Activated naive CD4-positive, alpha-beta T cell treated with anti-CD3 and anti-CD28 coated beads, Interleukin-2, amount 10 ng/mL, durations not matched to agents 7 days and 5 days (primary cell): ENCODE measurements around the gene FAM9B.

Experiments used
- CTCF ChIA-PET: fragments of 350-600 bp; sonication (Branson Sonifier 250); formaldehyde crosslinking; loops from one replicate; lab custom pipeline; 2021; ENCODE audit warnings: antibody characterized with exemption; lab: Charles Lee
- DNase-seq: peaks from one replicate; pipeline ENCODE4 v3.0.0-alpha.2; 2020
- H3K27ac Mint-ChIP-seq: one replicate; pipeline ENCODE4 v1.8.0; 2021; ENCODE audit warnings: mild to moderate bottlenecking, moderate library complexity, mixed read lengths
- H3K27me3 Mint-ChIP-seq: one replicate; pipeline ENCODE4 v1.8.0; 2021; ENCODE audit warnings: mild to moderate bottlenecking, mixed read lengths
- H3K36me3 Mint-ChIP-seq: one replicate; pipeline ENCODE4 v1.8.0; 2021; ENCODE audit warnings: mixed read lengths
- H3K4me1 Mint-ChIP-seq: one replicate; pipeline ENCODE4 v1.8.0; 2021; ENCODE audit warnings: mixed read lengths
- H3K4me3 Mint-ChIP-seq: one replicate; pipeline ENCODE4 v1.8.0; 2021; ENCODE audit warnings: mild to moderate bottlenecking, moderate library complexity, mixed read lengths
- H3K9me3 Mint-ChIP-seq: one replicate; pipeline ENCODE4 v1.8.0; 2021; ENCODE audit warnings: mixed read lengths

FAM9B gene

DNA sequence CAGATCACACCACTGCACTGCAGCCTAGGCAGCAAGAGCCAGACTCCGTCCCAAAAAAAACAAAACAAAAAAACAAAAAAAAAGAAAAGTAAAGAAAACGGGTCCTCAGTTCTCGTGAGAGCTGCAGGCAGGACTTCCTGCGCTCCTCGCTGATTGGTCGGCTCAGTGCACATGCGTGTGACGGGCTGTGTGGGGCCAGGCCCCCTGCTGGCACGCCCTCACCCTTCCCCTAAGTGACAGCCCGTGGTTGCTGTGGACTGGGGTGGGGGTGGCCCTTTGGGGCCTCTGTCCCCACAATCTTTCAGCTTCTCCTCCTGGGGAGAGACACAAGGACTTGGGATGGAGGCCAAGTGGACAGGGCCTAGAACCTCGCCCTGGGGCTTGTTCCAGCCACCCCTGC is at the start of gene FAM9B:
FAM9B (minus strand) TSS at position 139 of the 400 bp plus-strand sequence. CDS start 1,141 bp downstream, outside the sequence.
- DNase-seq = no peak
- CTCF ChIA-PET = no interaction called here
- no peaks in the 10 kb centered on the region for H3K36me3 Mint-ChIP-seq
- H3K4me1 Mint-ChIP-seq = peaks cover 6% of the 10 kb centered on the region
- H3K27ac Mint-ChIP-seq = no peak within 1 kb of the TSS
- H3K27me3 Mint-ChIP-seq = peaks cover 1% of the 10 kb centered on the region
- no peak within 1 kb of the TSS for H3K4me3 Mint-ChIP-seq
- no peaks in the 10 kb centered on the region for H3K9me3 Mint-ChIP-seq

DNA sequence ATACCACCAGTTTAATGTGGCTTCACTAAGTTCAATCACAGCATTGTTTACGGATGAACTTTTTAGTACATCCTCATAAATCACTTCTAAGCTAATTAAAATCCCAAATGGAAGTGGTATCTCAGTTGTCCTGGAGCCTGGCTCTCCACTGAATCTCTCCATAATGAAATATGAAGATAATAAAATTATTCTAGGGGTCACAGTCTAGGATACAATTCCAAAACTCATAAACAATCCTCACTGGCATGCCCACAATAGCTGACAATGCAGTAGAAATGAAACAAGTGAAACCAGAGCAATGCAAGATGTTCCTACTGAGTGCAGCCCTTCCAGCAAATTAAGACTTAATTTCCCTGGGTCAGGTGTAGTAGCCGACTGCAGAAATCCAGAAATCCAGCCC is 47.3 kb upstream of the FAM9B start:
- CTCF ChIA-PET = no interaction called here
- no peak for DNase-seq
- no peak overlapping the region for H3K27ac Mint-ChIP-seq
- H3K36me3 Mint-ChIP-seq = no peaks in the 10 kb centered on the region
- H3K9me3 Mint-ChIP-seq = no peaks in the 10 kb centered on the region
- no peak overlapping the region for H3K4me3 Mint-ChIP-seq
- H3K4me1 Mint-ChIP-seq = no peaks in the 10 kb centered on the region
- H3K27me3 Mint-ChIP-seq = peaks cover 4% of the 10 kb centered on the region

DNA sequence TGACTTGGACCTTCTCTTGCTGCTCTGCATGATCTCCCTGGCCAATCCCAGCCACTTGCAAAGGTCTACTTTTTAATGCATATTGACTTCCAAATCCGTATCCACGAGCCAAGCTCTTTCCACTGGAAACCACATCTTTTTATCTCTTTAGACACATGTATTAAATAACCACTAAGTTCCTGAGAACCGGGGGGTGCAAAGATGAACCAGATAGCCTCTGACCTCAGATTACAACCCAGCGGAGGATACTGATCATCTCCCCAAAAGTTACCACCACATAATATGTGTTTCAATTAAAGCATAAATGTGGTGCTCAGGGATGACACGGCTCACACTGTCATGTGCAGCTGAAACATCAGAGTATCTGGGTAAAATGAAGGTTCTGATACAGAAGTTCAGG is 40.4 kb upstream of the FAM9B start:
- no peak overlapping the region for H3K4me3 Mint-ChIP-seq
- peaks cover 4% of the 10 kb centered on the region for H3K27me3 Mint-ChIP-seq
- CTCF ChIA-PET = no interaction called here
- H3K27ac Mint-ChIP-seq = no peak overlapping the region
- no peaks in the 10 kb centered on the region for H3K4me1 Mint-ChIP-seq
- H3K36me3 Mint-ChIP-seq = no peaks in the 10 kb centered on the region
- H3K9me3 Mint-ChIP-seq = no peaks in the 10 kb centered on the region
- no peak for DNase-seq

DNA sequence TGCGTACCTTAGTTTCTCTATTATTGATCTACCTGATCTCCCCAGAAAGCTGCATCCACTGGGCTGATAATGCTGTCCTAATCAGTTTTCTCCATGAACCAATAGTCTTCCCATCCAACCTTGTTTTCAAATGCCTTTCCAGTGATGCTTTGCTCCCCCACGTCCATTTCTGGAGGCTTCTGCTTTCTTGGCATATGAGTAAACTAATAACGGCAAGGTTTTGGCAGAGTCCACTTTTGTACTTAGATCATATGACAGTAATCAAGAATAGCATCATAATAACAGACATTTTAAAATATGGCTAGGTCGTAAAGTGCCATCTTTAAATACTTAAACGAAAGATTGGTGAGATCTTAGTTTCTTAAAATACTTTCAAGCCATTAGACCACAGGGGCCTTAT is 38.4 kb upstream of the FAM9B start:
- Mint-ChIP-seq H3K9me3 (no peaks in the 10 kb centered on the region), H3K36me3 (no peaks in the 10 kb centered on the region), H3K4me1 (no peaks in the 10 kb centered on the region), H3K27me3 (peaks cover 4% of the 10 kb centered on the region), H3K27ac (no peak overlapping the region), H3K4me3 (no peak overlapping the region)
- CTCF ChIA-PET = no interaction called here
- no peak for DNase-seq

DNA sequence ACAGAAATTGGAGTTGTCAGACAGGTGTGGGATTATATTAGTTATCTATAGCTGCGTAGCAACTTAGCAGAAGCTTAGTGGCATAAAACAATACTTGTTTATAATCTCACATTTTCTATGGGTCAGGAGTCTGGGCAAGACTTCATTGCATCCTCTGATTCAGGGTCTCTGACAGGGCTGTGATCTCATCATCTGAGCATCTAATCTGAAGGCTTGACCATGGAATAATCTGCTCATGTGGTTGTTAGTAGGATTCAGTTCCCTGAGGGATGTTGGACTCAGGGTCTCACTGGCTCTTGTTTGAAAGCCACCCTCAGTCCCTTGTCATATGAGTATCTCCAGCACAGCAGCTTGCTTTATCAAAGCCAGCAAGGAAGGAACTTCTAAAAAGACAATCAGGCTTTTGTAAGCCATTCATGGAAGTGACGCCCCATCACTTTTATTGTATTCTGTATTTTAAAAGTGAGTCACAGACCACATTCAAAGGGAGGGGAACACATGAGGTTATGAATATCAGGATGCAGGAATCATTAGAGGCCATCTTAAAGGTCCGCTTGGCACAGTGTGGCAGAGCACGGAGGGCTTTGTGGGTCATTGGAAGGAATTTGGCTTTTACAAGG is 37.2 kb upstream of the FAM9B start:
- H3K36me3 Mint-ChIP-seq = no peaks in the 10 kb centered on the region
- peaks cover 4% of the 10 kb centered on the region for H3K27me3 Mint-ChIP-seq
- CTCF ChIA-PET = no interaction called here
- no peak overlapping the region for H3K4me3 Mint-ChIP-seq
- H3K27ac Mint-ChIP-seq = no peak overlapping the region
- DNase-seq = no peak
- H3K9me3 Mint-ChIP-seq = no peaks in the 10 kb centered on the region
- H3K4me1 Mint-ChIP-seq = no peaks in the 10 kb centered on the region

DNA sequence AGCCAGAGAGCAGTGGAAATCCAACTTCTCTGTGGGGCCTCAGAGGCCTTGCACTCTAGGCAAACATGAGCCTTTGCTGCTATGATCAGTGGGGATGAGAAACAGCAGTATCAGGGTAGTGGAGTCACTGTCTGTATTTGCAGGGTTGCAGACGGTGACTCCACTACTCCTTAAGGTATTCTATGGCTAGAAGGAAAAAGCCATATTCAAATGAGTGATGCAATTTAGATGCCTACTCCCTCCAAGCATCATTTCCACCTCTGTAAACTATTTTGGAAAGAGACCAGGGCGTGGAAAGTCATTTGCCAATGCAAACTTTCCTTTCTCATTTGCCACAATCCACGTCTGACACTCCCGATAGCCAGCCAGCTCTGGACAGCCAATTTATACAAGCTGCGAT is 35.6 kb upstream of the FAM9B start:
- H3K4me3 Mint-ChIP-seq = no peak overlapping the region
- DNase-seq = no peak
- H3K4me1 Mint-ChIP-seq = no peaks in the 10 kb centered on the region
- peaks cover under 1% of the 10 kb centered on the region for H3K27me3 Mint-ChIP-seq
- no peaks in the 10 kb centered on the region for H3K9me3 Mint-ChIP-seq
- CTCF ChIA-PET = no interaction called here
- H3K36me3 Mint-ChIP-seq = no peaks in the 10 kb centered on the region
- no peak overlapping the region for H3K27ac Mint-ChIP-seq

DNA sequence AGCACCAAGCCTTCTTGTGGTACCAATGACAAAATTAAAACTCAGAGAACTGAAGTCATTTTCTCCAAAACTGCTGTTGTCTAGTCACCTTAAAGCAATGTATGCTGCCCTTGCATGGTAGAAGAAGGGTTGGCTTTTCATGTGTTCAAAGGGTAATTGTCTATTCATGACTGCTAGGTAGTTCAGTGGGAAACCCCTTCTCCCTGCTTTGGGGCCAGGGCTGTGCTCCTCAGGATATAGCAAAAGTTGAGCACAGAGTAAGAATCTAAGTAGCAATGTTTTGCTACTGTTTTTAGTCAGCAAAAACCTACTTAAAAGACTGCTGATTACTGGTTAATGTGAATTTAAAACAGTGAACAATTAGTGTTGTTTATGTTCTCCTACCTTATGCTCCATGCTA is 30.8 kb upstream of the FAM9B start:
- Mint-ChIP-seq H3K27ac (no peak overlapping the region), H3K9me3 (no peaks in the 10 kb centered on the region), H3K36me3 (no peaks in the 10 kb centered on the region), H3K4me3 (no peak overlapping the region), H3K27me3 (no peaks in the 10 kb centered on the region), H3K4me1 (no peaks in the 10 kb centered on the region)
- DNase-seq = no peak
- CTCF ChIA-PET = no interaction called here

DNA sequence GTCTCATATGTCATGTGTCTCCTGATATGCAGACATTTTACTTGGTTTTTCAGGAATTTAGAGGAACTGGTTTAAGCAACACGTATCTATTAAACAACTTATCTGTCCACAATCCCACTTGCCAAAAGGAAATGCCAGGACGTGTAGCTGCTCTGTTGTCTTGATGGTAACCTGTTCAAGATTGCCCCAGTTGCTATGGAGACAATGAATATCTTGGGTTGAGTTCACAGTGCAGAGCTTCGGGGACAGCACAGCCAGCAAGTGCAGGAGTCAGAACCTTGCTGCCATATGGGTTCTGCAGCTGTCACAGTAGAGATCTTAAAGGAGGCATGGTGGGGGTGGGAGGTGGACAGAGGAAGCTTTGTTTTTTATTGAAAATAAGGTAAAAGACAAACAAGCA is 28.7 kb upstream of the FAM9B start:
- no peaks in the 10 kb centered on the region for H3K27me3 Mint-ChIP-seq
- CTCF ChIA-PET = no interaction called here

DNA sequence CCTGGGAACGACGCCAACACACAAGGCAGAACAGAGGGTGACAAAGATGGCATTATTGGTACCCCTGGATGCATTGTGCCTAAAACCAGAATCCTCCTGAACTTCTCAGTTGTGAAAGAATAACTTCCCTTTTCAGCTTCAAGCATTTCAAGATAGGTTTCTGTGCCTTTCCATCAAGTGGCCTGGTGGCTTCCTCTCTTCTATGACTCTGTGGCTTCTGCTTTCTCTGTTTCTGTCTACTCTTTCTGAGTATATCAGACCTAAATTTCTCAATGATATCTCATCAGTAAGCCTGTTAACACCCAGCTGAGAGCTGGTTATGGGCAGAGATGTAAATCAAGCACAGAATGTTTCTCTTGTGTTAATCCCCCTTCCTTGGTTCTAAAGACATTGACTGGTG is 21.4 kb upstream of the FAM9B start:
- Mint-ChIP-seq H3K4me3 (no peak overlapping the region), H3K27me3 (no peaks in the 10 kb centered on the region), H3K9me3 (no peaks in the 10 kb centered on the region), H3K4me1 (peaks cover 5% of the 10 kb centered on the region), H3K36me3 (no peaks in the 10 kb centered on the region), H3K27ac (peak overlapping the region; percentile 65)
- DNase-seq = no peak
- CTCF ChIA-PET = no interaction called here

More for the DNA sequence above, 28.7 kb upstream of the FAM9B start:
- H3K4me1 Mint-ChIP-seq = no peaks in the 10 kb centered on the region
- no peaks in the 10 kb centered on the region for H3K36me3 Mint-ChIP-seq
- H3K9me3 Mint-ChIP-seq = no peaks in the 10 kb centered on the region
- H3K27ac Mint-ChIP-seq = no peak overlapping the region
- no peak for DNase-seq
- H3K4me3 Mint-ChIP-seq = no peak overlapping the region

DNA sequence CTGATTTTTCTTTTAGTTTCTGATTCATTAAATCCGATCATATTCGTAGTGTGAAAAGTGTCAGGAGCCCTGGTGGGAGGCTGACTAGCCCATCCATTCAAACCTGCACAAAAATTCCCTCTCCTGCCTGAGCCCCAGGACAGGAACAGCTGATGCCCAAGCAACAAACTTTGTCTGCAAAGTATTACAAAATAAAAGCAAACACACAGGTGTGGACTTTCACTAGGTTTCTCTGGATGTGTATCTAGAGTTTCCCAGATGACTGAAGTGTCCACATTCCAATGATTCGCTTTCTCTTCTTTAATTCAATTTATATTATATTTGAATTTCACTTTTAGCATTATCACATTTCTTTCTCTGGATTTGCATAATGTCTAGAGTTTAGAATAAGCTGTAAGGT is 18.2 kb upstream of the FAM9B start:
- H3K27ac Mint-ChIP-seq = no peak overlapping the region
- CTCF ChIA-PET = no interaction called here
- H3K9me3 Mint-ChIP-seq = no peaks in the 10 kb centered on the region
- no peaks in the 10 kb centered on the region for H3K27me3 Mint-ChIP-seq
- H3K4me1 Mint-ChIP-seq = peaks cover 5% of the 10 kb centered on the region
- DNase-seq = no peak
- no peaks in the 10 kb centered on the region for H3K36me3 Mint-ChIP-seq
- no peak overlapping the region for H3K4me3 Mint-ChIP-seq

DNA sequence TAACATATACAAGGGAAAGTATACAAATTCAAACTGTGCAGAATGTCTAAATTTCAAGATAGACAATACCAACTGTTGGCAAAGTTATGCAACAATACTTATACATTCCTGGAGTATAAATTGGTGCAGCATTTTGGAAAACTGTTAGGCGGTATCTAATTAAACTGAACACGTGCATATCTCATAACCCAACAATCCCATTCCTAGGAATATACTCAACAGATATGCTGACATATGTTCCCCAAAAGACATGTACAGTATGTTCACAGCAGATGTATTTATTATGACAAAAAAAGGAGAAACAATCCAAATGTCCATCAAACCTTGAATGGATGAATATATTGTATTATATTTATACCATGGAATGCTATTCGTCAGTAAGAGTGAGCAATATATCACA is 16.4 kb upstream of the FAM9B start:
- CTCF ChIA-PET = no interaction called here
- peaks cover 1% of the 10 kb centered on the region for H3K4me1 Mint-ChIP-seq
- H3K4me3 Mint-ChIP-seq = no peak overlapping the region
- no peak overlapping the region for H3K27ac Mint-ChIP-seq
- H3K9me3 Mint-ChIP-seq = no peaks in the 10 kb centered on the region
- no peak for DNase-seq
- H3K36me3 Mint-ChIP-seq = no peaks in the 10 kb centered on the region
- no peaks in the 10 kb centered on the region for H3K27me3 Mint-ChIP-seq

DNA sequence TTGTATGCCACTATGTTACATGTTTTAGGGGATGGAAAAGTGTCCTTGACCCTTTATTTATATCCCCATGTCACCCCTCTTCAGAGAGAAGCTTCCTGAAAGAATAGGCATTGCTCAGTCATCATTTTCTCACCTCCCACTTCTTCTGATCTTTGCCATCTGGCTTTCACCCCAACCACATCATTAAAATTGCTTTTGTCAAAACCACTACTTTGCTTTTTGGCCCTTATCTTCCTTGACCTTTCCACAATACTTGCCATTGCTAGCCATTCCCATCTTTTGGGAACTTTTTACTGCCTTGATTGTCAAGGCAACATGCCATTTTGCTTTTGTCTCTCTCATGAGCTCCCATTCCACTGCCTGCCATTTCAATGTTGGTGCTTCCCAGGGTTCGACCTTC is 14.9 kb upstream of the FAM9B start:
- Mint-ChIP-seq H3K9me3 (no peaks in the 10 kb centered on the region), H3K27ac (no peak overlapping the region), H3K4me1 (no peaks in the 10 kb centered on the region), H3K4me3 (no peak overlapping the region), H3K36me3 (no peaks in the 10 kb centered on the region), H3K27me3 (no peaks in the 10 kb centered on the region)
- CTCF ChIA-PET = no interaction called here
- DNase-seq = no peak

DNA sequence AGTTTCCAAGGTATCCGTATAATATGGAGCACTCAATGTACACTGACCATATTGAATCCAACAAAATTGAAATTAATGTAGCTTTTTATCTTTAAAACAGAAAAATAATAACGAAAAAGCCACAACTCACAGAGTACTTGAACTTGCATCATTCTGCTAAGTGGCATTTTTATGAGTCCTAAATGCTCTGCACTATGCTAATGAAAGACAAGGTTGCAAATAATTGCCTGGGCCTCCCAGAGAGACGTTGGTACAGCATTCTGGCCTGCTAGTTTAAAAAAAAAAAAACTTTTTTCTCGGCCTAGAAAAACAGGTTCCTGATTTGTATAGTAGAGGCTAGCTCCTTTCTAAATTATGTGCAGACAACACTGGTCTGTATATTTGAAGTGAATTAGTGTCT is 4.3 kb upstream of the FAM9B start:
- no peak overlapping the region for H3K27ac Mint-ChIP-seq
- H3K9me3 Mint-ChIP-seq = no peaks in the 10 kb centered on the region
- no peak for DNase-seq
- H3K4me3 Mint-ChIP-seq = no peak overlapping the region
- no peaks in the 10 kb centered on the region for H3K27me3 Mint-ChIP-seq
- CTCF ChIA-PET = no interaction called here
- no peaks in the 10 kb centered on the region for H3K36me3 Mint-ChIP-seq
- H3K4me1 Mint-ChIP-seq = peaks cover 6% of the 10 kb centered on the region

DNA sequence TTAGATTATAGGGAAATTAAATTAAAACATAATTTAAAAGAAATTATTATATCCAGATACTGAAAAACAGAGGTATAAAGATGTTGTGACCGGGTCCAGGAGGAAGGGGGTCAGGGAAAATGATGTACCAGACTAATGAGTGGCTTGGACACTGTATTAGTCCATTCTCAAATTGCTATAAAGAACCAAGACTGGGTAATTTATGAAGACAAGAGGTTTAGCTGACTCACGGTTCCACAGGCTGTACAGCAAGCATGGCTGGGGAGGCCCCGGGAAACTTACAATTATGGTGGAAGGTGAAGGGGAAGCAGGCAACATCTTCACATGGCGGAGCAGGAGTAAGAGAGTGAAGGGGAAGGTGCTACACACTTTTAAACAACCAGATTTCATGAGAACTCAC is 3.4 kb upstream of the FAM9B start:
- Mint-ChIP-seq H3K9me3 (no peaks in the 10 kb centered on the region), H3K27ac (no peak overlapping the region), H3K4me3 (no peak overlapping the region), H3K4me1 (peaks cover 6% of the 10 kb centered on the region), H3K27me3 (no peaks in the 10 kb centered on the region), H3K36me3 (no peaks in the 10 kb centered on the region)
- CTCF ChIA-PET = no interaction called here
- no peak for DNase-seq

DNA sequence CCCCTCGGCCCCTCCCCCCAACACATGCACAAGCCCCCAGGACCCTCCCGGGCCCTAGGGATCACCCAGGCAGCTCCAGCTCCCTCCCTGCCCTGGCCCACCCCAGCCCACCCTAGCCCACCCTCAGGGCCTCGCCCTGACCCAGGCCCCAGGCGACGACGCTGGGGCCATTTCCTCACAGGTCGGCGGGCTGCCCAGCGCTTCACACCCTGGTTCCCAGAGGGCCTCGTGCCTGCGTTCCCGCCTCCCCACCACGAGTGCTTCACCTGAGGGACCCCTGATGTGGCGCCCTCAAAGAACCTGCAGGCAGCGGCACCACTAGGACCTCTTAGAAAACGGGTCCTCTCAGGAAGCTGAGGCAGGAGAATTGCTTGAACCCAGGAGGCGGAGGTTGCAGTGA is 341 bp downstream of the FAM9B start:
- no peak overlapping the region for H3K4me3 Mint-ChIP-seq

DNA sequence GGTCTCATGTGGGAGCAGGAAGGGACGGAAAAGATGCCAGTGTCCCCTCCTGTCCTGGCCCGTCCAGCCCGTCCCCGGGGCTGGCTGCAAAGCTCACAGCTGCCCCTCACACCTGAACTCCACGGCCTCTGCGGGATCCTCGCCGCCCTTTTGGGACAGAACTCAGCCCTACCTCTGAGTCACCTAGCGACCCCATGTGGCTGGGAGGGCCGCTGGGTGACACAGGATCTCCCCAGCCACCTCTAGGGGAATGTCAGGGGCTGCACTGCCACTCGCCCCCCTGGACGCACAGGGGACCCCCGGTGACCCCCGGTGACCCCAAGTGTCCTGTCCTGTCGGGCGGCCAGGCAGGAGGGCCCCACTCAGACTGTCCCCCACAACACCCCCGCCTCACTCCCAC is 748 bp downstream of the FAM9B start:
- H3K9me3 Mint-ChIP-seq = no peaks in the 10 kb centered on the region
- H3K27ac Mint-ChIP-seq = no peak overlapping the region
- H3K36me3 Mint-ChIP-seq = no peaks in the 10 kb centered on the region
- CTCF ChIA-PET = no interaction called here
- DNase-seq = no peak
- H3K4me3 Mint-ChIP-seq = no peak overlapping the region
- H3K4me1 Mint-ChIP-seq = peaks cover 6% of the 10 kb centered on the region
- peaks cover 5% of the 10 kb centered on the region for H3K27me3 Mint-ChIP-seq

More for the DNA sequence above, 341 bp downstream of the FAM9B start:
- H3K27me3 Mint-ChIP-seq = peaks cover 5% of the 10 kb centered on the region
- H3K4me1 Mint-ChIP-seq = peaks cover 6% of the 10 kb centered on the region
- H3K36me3 Mint-ChIP-seq = no peaks in the 10 kb centered on the region
- no peak overlapping the region for H3K27ac Mint-ChIP-seq
- DNase-seq = no peak
- no peaks in the 10 kb centered on the region for H3K9me3 Mint-ChIP-seq
- CTCF ChIA-PET = no interaction called here
